Fibroblast of peridontal ligament (primary cell): ENCODE measurements around the gene NAB2.
A peak's percentile ranks its signal among the peaks of the same experiment; 100 is the strongest.
"Not testable (repeated sequence)": the region's sequence is repeated elsewhere in the genome, so short reads cannot be mapped to it uniquely, and the experiment has no call there.

Experiments used
- DNase-seq: peaks from one replicate; pipeline ENCODE4 v3.0.0-alpha.2; 2010; ENCODE audit errors: extremely low read depth

The NAB2 gene

DNA sequence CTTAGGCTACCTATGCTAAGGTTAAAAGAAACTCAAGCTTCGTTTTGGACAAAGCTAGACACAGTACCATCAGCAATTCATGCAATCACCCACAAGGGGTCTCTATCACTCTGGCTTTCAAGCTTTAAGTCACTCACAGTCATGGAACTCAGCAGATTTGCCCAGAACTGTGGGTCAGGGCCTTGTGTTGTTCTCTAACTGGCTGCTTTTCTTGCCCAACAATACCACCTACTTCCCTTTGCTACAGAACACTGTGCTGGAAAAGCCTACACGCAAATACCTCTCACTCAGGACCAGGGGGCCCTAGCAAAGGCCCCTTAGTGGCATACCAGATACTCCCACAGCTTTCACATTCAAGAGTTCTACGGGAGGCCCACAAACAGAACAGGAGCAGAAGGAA is 19.4 kb upstream of the NAB2 start:
- DNase-seq: peak; percentile 95

DNA sequence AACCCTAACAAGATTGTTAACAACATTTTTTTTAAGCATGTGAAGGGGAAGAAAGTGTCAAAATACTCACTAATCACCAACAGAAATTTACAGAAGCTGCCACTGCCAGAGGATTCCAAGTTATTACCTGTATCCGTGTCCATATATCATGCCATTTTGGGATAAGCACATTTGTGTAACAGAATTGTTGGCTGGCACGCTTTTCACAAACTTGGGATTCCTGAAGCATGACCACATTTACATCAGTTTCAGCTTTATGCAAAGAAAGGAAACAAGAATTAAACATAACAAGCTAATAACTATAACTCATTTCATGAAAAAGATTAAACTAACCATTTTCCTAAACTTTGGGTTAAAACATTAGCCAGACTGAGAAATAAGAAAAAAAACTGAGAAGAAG is 16.3 kb upstream of the NAB2 start:
- DNase-seq: peak; percentile 61

DNA sequence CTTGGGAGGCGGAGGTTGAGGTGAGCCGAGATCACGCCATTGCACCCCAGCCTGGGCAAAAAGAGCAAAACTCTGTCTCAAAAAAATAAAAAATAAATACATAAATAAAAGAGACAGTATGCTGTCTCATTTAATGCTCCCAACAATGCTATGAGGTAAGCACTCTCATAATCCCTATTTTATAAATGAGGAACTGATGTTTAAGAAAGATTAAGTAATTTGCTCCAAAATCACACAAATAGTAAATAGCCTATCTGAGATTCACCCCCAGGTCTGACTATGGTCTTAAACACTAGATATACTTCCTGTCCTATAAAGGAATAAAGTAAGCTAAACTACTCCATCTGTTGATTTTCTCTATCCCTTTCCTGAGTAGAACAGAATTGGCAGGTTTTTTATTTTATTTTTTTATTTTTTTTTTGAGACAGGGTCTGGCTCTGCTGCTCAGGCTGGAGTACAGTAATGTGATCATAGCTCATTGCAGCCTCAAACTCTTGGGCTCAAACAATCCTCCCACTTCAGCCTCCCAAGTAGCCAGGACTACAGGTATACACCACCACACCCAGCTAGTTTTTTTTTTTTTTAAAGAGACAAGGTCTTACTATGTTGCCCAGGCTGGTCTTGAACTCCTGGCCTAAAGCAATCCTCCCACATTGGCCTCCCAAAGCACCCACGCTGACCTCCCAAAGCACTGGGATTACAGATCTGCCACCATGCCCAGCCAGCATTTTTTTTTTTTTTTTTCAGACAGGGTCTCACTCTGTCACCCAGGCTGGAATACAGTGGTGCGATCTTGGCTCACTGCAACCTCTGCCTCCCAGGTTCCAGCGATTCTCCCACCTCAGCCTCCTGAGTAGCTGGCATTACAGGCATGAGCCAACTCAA is 15.1 kb upstream of the NAB2 start:
- not testable (repeated sequence) for DNase-seq

DNA sequence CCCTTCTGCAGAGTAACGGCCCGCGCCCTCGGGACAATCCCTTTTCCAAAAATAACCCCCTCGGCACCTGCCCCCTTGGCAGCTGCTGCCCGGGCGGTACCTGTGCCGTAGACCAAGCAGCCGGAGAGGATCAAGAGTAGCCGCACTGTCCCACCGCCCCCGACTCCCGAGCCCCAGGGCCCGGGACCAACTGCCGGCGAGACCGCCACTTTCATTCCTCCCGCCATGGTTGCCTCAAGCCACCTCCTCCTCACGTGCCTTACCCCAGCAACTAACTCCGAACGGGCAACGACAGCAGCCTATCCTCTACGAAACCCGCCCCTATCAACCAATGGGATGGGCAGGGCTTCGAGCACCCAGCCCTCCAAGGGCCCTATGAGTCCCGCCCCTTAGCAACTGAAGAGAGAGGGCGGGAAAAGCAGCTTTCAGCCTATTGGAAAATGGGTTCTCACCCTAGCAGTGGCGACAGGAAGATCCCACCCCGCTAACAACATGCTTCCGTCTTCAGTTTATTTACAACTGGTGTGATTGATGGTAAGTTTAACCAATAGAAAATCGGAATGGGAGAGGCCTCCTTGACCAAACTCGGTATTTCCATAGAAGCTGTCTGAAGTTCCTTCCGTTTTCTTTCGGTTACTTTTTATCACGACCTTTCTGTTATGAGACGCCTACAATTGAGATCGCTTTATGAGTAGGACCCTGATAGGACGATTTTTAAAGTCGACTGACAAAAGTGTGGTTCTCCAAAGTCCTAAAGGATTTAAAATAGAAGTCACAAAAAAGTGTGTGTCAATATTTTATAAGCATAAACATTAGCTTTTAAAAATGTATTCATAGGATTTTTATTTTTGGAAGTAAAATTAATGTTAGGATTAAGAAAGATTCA is 10.2 kb upstream of the NAB2 start, which contains the start of gene NEMP1:
Gene NEMP1 (minus strand): TSS at position 273 of the 886 bp plus-strand sequence. CDS start 46 bp downstream, at position 227.
- DNase-seq: peak; percentile 100

DNA sequence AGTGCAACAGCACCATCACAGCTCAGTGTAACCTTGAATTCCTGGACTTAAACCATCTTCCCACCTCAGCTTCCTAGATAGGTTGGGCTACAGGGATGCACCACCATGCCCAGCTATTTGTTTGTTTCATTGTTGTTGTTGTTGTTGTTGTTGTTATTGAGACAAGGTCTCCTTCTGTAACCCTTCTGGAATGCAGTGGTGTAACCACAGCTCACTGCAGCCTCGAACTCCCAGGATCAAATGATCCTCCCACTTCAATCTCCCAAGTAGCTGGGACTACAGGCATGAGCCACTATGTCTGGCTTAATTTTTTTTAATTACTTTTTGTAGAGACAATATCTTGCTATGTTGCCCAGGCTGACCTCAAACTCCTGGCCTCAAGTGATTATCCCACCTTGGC is 9.1 kb upstream of the NAB2 start:
- no peak for DNase-seq

DNA sequence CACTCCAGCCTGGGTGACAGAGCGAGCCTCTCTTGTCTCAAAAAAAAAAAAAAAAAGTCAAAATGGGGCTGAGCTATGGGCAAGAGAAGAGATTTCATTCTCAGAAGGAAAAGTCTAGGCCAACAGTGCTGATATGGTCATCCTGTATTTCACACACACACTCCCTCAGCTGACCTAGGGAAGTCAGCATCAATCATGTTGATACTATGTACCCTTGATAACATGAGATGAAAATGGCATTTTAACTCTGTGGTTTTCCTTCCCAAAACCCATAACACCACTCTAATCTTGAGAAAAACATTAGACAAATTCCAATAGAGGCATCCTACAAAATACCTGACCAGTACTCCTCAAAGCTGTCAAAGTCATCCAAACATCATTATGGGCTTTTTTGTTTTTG is 8.1 kb upstream of the NAB2 start:
- no peak for DNase-seq

DNA sequence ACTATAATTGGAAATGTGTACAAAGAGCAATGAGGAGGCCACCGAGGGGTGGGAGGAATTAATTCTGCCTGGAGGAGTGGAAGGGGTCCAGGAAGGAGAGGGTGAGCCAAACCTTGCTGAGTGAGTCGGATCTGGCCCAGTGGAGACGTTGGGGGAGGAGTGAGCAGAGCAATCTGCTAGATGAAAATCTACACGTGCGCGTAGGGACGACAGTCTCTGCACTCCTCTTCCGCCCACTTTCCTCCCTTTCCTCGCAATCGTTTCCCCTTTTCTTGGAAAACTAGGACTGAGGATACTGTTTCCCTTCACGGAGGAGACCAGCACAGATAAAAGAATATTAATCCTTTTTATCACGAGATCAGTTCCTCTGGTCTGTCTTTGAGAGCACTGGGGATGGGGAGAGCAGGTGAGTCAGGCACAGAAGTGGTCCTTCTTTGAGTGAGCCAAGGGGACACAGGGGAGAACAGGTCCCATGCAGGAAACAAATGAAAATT is 2.9 kb upstream of the NAB2 start:
- peak; percentile 74 for DNase-seq

DNA sequence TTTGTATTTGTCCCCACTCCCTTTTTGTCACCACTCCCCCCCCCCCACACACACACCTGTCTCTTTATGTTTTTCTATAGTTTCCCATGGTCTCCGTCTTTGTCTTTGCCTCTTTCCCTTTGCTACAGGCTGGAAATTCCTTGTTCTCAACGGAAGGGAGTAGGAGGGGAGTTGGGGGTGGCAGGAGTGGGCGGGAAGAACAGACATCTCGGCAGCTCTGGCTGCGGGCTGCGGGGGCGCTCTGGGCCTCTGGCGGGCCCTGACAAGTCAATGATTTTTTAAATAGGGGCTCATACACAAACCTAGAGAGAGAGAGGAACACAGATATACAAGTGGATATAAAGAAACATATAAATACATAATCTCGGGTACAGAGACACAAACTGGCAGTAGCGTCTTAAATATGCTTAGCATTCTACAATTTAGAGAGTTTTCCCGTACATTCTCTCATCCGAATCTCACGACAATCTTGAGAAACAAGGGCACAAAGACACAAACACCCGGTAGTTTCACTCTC is 2.4 kb upstream of the NAB2 start:
- peak; percentile 72 for DNase-seq

DNA sequence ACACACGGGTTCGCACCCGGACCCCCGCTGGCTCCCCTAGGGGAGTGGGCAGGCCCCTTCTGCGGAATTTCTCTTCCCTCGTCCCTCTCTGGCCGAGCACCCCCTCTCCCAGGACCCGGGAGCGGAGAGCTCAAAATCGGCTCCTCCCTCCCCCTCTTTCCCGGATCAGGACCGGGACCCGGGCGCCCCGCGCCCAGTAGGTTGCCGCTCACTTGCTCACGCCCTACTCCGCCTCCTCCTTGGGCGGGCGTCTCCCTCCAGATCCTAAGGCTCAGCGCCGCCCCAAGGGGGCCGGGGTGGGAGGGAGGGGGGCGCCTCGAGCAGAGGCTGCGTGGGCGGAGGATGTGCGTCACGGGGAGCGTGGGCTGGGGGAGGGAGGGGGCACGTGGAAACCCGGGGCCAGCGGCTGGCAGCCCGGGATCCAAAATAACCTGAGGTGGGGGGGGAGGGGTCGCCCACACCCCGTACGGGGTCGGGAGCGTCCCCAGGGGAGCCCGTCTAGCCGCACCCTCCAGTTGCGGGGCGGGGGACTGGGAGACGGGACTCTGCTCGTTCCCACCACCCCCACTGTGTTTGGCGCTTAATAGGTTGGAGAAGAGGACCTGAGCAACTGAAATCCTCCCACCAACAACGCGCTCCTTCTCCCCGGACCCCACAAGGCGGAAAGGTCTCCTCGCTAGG is 1.8 kb upstream of the NAB2 start:
- DNase-seq: peak; percentile 84

DNA sequence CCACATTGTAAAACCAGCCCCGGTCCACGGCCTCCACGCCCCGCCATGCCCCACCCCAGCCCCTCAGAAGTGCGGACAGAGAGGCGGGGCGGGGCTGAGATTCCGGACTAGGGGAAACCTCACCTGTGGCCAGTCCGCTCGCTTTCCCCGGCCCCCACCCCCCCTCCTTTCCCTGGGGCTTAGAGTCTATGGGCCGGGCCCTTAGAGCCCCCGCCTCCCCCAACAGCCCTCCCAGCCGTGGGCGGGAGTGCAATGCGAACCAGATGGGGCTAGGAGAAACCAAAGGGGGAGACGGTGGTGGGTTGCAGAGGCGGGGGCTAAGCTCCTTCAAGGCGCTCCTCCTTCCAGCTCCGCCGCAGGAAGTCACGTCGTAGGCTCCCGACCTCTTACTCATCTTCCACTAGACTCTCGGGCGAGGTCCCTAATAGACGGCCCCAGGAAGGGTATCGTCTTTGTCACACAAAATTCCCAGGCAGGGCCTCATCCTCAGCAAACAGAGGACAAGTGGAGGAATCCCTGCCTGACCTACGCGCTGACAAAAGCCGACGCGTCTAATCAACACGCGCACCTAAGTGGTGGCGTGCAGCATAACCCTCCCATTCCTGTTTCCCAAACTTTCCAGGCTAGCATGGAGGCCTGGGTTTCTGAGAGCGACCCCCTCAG is 1.1 kb upstream of the NAB2 start:
- peak; percentile 93 for DNase-seq

DNA sequence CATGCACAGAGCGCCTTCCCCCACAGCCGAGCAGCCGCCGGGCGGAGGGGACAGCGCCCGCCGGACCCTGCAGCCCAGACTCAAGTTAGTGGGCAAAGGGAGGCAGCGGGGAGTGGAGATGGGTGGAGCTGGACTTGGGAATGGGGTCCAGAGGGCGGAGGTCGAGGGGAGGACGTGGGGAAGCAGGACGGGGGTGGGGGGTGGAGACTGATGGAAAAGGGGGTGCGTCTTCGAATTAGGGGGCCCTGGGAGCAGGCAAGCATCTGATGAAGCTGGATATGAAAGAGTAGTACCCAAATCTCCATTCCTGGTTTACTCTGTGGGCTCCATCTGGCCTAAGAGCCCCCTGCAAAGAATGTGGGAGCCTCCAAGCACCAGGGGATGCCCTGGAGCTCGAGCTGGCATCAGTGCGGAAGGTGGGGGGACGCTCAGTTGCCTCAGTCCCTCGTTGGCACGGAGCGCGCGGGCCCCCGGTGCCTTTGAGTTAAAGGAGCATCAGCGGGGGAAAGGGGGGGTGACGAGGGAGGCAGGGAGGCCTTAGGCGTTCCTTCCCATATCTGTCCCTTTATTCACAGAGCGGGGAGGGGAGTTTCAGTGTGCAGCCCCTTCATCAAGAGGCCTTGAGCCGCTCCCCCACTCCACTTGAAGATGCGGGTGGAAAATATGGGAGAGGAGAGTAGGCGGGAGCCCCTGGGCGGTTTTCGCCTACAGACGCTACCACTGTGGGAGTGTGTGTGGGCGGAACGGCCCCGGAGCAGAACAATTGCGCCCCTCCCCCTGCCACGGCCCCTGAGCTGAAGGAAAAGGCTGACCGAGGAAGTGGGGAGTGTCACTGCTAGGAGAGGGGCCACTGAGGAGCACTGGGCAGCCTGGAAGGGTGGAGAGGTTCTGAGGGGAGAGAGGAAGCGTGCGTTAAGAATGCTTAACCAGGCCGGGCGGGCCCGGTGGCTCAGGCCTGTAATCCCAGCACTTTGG is 644 bp downstream of the NAB2 start:
- DNase-seq: peak; percentile 52

DNA sequence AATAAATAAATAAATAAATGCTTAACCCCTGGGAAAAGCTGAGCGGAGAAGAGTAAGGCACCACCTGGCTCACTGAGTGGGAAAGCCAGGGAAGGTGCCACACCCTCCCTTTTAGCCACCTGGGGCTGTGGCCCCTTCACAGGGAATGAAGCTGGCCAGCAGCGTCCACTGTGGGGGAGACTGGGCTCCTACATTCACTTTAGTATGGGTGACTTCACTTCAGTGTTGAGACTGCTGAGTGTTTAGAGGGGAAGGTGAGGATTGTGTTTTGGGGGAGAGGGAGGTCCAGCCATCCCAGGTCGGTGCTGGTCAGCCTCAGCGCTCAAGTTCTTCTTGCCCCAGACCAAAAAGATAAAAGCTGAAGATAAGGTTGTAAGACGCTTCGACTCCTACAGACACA is 1.6 kb downstream of the NAB2 start:
- DNase-seq: no peak

DNA sequence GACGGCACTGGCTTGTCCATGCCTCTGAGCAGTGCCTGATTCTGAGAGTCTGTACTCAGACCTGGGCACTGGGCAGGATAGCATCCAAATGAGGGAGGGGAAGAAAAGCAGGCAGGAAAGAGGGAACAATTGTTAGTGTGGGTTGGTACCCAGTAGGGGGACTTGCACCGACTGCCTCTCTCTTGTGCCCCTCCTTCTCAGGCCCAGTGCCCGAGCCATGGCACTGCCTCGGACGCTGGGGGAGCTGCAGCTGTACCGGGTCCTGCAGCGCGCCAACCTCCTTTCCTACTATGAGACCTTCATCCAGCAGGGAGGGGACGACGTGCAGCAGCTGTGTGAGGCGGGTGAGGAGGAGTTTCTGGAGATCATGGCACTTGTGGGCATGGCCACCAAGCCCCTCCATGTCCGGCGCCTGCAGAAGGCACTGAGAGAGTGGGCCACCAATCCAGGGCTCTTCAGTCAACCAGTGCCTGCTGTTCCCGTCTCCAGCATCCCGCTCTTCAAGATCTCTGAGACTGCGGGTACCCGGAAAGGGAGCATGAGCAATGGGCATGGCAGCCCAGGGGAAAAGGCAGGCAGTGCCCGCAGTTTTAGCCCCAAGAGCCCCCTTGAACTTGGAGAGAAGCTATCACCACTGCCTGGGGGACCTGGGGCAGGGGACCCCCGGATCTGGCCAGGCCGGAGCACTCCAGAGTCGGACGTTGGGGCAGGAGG is 2.2 kb downstream of the NAB2 start:
- peak; percentile 55 for DNase-seq

DNA sequence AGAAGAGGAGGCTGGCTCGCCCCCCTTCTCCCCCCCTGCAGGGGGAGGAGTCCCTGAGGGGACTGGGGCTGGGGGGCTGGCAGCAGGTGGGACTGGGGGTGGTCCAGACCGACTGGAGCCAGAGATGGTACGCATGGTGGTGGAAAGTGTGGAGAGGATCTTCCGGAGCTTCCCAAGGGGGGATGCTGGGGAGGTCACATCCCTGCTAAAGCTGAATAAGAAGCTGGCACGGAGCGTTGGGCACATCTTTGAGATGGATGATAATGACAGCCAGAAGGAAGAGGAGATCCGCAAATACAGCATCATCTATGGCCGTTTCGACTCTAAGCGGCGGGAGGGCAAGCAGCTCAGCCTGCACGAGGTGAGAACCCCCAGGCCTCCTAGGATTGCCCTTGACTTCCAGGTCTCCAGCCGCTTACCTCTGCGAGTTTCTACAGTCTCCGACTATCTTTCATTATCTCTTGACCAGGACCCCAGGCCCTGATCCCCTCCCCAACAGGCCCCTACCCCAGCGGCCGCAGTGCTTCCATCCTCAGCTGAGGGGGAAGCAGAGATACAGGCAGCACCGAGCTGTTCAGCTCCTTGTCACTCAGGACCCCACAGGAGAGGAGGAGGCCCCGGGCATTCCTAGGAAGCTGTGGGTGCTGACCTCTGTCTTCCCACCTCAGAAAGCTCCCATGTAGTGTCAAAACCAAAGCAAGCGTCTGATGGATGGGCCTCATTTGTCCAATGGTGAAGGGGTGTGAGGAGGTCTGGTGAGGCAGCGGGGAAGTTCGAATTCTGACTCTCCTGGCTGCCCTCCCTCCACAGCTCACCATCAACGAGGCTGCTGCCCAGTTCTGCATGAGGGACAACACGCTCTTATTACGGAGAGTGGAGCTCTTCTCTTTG is 3.0 kb downstream of the NAB2 start:
- DNase-seq: no peak

DNA sequence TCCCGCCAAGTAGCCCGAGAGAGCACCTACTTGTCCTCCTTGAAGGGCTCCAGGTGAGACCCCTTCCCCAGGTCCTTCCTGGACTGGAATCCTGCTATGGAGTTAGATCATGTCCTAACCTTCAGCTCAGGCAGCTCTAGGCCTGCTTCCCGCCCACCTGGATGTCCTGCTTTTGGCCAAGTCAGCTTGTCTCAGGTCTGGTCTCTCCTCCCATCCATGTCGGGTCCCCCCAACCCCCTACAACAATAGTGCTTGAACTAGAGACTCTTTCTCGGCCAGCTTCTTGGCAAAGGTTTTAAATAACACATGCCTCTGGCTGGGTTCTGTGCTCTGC is 3.6 kb downstream of the NAB2 start:
- DNase-seq: no peak

DNA sequence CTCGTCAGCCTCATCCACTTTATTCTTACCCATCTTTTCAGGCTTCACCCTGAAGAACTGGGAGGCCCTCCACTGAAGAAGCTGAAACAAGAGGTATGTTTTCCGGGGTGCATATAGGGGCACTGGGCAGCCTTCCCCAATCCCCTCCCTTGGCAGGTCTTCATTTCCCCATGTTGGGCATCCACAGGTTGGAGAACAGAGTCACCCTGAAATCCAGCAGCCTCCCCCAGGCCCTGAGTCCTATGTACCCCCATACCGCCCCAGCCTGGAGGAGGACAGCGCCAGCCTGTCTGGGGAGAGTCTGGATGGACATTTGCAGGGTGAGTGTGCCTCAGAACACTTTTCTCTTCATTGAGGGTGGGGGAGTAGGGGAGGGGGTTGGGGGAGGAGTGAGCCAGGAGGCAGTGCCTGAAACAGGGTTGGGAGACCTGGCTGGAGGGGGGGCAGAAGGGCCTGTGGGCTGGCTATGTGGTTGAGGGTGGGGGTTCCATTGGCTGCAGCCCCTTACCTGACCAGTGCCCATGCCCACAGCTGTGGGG is 4.0 kb downstream of the NAB2 start:
- no peak for DNase-seq

DNA sequence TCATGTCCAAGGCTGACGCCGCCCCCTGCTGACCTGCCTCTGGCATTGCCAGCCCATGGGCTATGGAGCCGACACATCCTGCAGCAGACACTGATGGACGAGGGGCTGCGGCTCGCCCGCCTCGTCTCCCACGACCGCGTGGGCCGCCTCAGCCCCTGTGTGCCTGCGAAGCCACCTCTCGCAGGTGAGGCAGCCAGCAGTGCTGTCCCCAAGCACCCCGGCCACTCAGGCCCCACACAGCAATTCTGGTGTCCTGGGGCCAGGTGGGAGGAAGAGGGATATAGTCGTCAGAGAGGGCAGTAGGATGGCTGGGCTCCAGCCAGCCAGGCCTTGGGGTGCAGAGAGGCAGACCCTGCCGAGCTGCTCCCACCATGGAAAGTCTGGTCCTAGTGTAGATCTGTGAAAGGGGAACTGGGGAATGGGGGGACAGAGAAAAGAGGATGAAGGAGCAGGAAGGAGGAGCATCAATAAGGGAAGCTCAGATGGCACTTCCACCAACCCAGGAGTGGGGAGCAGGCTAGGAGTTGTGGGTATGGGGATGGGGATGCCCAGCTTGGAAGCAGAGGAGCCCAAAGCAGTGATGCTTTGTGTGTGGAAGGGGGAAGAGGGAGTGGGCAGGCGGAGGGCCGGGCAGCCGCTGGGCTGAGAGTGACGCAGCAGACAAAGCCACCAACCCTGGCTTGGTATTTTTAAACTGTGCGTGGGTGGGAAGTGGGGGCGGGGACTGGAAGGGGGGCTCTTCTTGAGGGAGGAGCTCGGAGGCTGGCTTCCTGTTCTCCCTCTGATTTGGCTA is 4.7 kb downstream of the NAB2 start:
- peak; percentile 84 for DNase-seq
